ENCODE data around the gene MEN1.

- TF ChIP-seq CTCF (IDR thresholded peaks at IDR 0.05) (no peak), POLR2A (IDR thresholded peaks at IDR 0.05) (no peak), POLR2AphosphoS5 (IDR thresholded peaks at IDR 0.05) (no peak)
These were observed 25.4 kb downstream of the MEN1 start for GRCh38 chr11:64784813-64785581.
